Activated naive CD4-positive, alpha-beta T cell treated with anti-CD3 and anti-CD28 coated beads for 36 hours (primary cell): ENCODE measurements around the gene GOLGA6C. TPM values are rescaled to one million over a fixed set of nuclear protein-coding genes. Genes with fewer than 3 reads are reported as not detected.
"Not testable (repeated sequence)": the region's sequence is repeated elsewhere in the genome, so short reads cannot be mapped to it uniquely, and the experiment has no call there.

Source experiments
- CTCF ChIA-PET: fragments of 350-600 bp; sonication (Branson Sonifier 250); formaldehyde crosslinking; loops from one replicate; lab custom pipeline; 2021; ENCODE audit warnings: antibody characterized with exemption; lab: Charles Lee
- DNase-seq: peaks from one replicate; pipeline ENCODE4 v3.0.0-alpha.2; 2020
- H3K27ac Mint-ChIP-seq: one replicate; pipeline ENCODE4 v1.8.0; 2021; ENCODE audit warnings: mild to moderate bottlenecking, mixed read lengths
- H3K27me3 Mint-ChIP-seq: one replicate; pipeline ENCODE4 v1.8.0; 2021; ENCODE audit warnings: low read depth, mixed read lengths
- H3K36me3 Mint-ChIP-seq: one replicate; pipeline ENCODE4 v1.8.0; 2021; ENCODE audit warnings: low read depth, mixed read lengths
- H3K4me1 Mint-ChIP-seq: one replicate; pipeline ENCODE4 v1.8.0; 2021; ENCODE audit warnings: low read depth, mixed read lengths
- H3K4me3 Mint-ChIP-seq: one replicate; pipeline ENCODE4 v1.8.0; 2021; ENCODE audit warnings: mild to moderate bottlenecking, moderate library complexity, mixed read lengths
- H3K9me3 Mint-ChIP-seq: one replicate; pipeline ENCODE4 v1.8.0; 2021; ENCODE audit warnings: mixed read lengths
- intact Hi-C: fragments of 100-400 bp; cut with micrococcal nuclease; formaldehyde crosslinking; loops from one replicate; pipeline ENCODE4 v1.15.1; 2023
- total RNA-seq, 2 experiments: library from RNA; stranded (reverse); gene quantifications; one replicate each; pipeline ENCODE4 v1.2.3, GENCODE V29; 2021

The GOLGA6C gene
- total RNA-seq, 2 experiments from 2014 or later: 0.10 TPM; not detected in 1

DNA sequence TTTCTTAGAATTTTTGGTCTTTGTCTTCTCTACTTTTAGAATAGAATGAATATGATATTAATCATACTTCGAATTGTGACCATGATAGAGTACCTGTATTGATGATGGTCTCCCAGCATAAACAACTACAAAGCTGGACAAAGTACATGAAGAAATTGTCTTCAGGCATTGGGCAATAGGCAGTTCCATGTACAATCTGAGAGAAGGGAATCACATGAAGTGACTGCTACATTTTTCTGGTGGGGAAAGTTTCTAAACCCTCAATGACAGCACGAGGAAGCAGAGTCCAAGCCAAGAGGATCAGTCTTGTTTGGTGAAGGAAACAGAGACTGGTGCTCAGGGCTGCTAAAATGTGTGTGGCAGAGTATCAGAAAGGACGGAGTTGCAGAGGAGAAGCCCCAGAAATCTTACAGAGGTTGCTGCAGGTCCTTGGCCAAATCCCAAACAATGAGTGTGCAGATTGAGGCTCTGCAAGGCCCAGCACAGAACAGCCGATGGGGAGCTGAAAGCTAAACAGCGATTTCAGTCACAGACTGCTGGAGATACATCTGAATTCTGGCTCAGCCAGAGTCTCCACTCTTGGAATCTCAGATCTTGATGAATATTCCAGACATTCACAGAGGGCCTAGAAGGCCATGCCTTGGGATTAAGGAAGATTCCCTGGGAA is 61.2 kb downstream of the GOLGA6C start:
- DNase-seq, H3K9me3 Mint-ChIP-seq, H3K27ac Mint-ChIP-seq, intact Hi-C loops, H3K4me1 Mint-ChIP-seq, H3K36me3 Mint-ChIP-seq, H3K4me3 Mint-ChIP-seq, H3K27me3 Mint-ChIP-seq, CTCF ChIA-PET: not testable (repeated sequence)

Other genes starting within 250 kb of the GOLGA6C start
- gene PPCDC, start 234.7 kb upstream of the GOLGA6C start, total RNA-seq: 10 to 100 TPM; 17.5 to 18.0 TPM
- 1 to 10 TPM; 7.4 to 8.7 TPM for gene C15orf39, start 56.5 kb upstream of the GOLGA6C start, total RNA-seq
- gene GOLGA6D, start 24.5 kb downstream of the GOLGA6C start, total RNA-seq: not detected
- 10 to 100 TPM; 65.8 to 70.4 TPM for gene COMMD4, start 77.7 kb downstream of the GOLGA6C start, total RNA-seq
- gene NEIL1, start 88.7 kb downstream of the GOLGA6C start, total RNA-seq: 1 to 10 TPM; 4.0 to 5.6 TPM
- gene MAN2C1, start 110.3 kb downstream of the GOLGA6C start, total RNA-seq: 100 to 1,000 TPM; 228 to 247 TPM
- gene SIN3A, start 193.4 kb downstream of the GOLGA6C start, total RNA-seq: 10 to 100 TPM; 83.6 to 84.7 TPM